ENCODE measurements around the gene FNDC3B.

DNA sequence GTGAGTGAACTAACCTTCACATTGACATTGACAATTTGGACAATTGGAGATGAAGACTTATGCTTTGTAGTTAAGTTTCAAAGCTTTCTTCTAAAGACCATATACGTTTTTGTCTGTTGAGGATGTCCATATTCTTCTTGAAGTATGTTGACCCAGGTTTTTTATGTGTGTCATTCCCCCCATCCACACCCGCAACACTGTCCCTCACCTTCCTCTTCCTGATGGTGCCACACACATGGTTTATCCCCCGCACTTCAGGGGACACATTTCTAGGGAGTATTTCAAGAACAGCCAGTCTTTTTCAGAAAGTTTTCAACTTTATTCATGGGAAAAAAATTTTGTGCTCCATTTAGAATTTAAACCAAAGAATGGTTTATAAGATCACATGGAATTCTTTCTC lies 303.7 kb downstream of the FNDC3B start:
- TF ChIP-seq, protein P1, sequence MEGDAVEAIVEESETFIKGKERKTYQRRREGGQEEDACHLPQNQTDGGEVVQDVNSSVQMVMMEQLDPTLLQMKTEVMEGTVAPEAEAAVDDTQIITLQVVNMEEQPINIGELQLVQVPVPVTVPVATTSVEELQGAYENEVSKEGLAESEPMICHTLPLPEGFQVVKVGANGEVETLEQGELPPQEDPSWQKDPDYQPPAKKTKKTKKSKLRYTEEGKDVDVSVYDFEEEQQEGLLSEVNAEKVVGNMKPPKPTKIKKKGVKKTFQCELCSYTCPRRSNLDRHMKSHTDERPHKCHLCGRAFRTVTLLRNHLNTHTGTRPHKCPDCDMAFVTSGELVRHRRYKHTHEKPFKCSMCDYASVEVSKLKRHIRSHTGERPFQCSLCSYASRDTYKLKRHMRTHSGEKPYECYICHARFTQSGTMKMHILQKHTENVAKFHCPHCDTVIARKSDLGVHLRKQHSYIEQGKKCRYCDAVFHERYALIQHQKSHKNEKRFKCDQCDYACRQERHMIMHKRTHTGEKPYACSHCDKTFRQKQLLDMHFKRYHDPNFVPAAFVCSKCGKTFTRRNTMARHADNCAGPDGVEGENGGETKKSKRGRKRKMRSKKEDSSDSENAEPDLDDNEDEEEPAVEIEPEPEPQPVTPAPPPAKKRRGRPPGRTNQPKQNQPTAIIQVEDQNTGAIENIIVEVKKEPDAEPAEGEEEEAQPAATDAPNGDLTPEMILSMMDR (IDR thresholded peaks at IDR 0.05 in 8 of 11, conservative IDR thresholded peaks at IDR 0.05 in 3 of 11) = no peak
- TF ChIP-seq POLR2A (IDR thresholded peaks at IDR 0.05) = no peak
